ENCODE results near the gene MAPK12.

The MAPK12 gene

DNA sequence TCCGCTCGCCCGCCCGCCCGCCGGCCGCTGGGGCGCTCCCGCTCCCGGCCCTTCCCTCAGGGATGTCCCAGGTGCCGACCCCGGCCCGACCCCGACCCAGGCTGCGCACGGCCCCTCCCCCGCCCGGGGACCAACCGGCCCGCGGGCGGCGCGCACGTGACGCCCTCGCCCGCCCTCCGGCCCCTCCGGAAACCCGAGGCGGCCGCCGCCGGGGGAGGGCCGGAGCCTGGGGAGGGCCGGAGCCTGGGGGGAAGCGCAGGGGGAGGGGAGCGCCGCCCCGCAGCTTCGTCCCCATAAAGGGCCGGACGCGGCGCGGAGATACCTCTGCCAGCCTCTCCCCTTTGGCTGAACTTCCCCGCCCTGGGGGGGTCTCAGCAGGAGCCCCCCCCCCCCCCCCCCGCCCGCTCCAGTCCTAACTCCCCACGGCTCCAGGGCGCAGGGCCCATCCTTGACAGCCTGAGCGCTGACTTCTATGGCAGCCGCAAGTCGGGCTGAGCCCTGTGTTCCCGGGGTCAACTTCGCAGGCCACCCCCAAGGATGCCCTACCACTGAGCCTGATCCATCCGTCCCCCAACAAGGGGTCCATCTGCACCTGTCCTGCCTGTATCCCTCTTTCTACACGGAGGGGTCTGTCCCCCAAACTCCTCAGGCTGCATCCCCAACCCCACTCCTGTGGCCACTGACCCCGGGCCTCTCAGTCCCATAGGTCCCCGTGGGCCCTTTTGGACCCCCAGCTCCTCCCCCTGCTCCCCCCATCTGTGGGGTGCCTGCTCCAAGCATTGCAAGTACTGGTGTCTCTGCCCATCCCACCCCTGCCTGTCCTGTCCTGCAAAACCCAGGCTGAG lies at the start of gene MAPK12:
Gene MAPK12 (minus strand): TSS at position 69 of the 845 bp plus-strand sequence. CDS start 174 bp downstream, outside the sequence.
- DNase-seq, result no peak

- no peak for DNase-seq
These were observed 49.5 kb upstream of the MAPK12 start for GRCh38 chr22:50310949-50311444.

DNA sequence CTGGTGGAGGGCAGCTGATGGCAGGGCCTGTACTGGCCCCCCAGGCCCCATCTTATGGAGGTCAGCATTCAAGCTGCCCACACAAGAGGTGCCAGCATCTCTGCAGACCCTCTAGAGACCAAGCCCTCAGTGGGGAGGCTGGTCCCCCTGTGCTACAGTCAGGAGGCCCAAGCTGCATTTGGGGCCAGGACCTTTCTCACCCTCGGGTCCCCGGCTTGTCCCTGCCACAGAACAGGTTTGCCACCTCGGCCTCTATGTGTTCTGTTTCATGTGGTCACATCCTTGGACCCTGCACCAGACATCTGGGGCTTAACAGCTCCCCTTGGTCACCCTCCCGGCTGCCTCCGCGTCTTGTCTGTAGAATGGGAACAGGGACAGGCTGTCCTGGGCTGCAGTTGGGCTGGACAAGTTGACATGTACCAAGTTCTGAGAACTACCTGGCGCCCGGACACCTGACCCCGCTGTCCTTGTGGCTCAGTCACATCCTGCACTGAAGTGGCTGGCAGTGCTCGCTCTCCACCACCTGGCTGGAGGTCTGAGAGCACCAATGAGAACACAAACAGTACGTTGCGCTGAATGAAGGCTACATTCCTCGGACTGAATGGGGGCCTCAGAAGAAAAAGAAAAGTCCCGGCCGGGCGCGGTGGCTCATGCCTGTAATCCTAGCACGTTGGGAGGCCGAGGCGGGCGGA lies 48.7 kb upstream of the MAPK12 start:
- DNase-seq, result no peak

GRCh38 chr22:50309601-50309991 lies 48.1 kb upstream of the MAPK12 start:
- DNase-seq, result no peak

GRCh38 chr22:50308986-50309600 lies 47.6 kb upstream of the MAPK12 start:
- DNase-seq, result no peak

- DNase-seq, result no peak
These were observed 47.1 kb upstream of the MAPK12 start for GRCh38 chr22:50308597-50308935.

DNA sequence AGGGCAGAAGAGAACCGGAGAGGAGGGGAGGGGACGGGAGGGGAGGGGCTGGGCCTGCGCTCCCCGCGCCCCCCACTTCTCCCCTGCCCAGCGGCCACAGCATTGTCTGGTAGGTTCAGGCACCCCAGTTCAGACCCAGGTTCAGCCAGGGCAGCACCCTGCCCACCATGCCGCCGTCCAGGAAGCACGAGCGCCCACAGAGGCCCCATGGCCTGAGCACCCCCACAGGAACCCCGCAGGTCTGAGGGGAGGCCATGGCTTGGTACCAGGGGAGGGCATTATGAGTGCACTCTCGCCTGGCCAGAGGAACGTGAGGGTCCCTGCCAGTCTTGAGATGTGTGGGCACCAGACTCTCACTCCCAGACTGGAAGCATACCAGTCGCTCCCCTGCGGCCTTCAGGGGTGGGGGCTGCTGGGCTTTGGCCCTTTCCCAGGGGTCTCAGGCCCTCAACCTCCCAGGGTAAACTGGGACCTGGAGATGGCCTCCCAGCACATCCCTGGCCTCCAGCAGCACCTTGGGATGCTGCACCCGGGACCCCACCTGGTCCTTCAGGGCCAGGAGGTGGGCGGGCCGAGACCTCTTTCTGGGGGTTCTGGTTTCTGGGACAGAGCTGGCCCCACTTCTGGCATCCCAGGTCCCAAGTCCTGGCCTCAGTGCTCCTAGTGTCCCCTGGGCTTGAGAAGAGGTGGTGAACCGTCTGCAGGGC lies 46.6 kb upstream of the MAPK12 start:
- no peak for DNase-seq

GRCh38 chr22:50306753-50307749 lies 45.6 kb upstream of the MAPK12 start, which contains the start of gene PLXNB2:
Gene PLXNB2 (minus strand): TSS chr22:50307646. CDS start chr22:50290584, 17,062 bp downstream.
- DNase-seq, result no peak

DNA sequence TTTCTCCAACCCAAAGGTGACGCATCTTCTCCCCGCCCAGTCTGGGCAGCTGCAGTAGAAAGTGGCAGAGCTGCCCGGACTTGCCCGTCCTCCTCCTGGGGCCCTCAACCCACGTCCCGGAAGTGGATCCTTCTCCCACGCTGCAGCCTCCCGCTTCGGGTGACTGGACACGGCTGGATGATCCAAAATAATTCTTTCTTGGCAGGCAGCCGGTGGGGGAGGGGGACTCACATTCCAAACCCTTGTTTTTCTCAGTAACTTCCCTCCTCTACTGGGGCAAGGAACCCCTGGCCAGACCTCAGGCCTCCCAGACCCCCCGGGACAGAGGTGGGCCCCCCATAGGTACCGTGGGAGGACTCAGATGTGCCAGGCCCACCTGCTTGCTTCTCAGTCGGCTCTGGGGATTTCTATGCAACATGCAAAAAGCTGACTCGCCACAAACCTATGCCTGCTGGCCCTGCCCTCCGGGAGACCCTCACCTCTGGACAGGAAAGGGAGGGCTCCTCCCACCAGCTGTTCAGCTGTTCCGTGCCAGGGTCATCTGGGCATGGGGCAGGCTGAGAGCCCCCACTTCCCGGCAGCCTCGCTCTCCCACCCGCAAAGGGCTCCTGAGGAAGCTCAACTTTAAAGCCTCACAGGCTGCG lies 44.6 kb upstream of the MAPK12 start:
- DNase-seq, result no peak

DNA sequence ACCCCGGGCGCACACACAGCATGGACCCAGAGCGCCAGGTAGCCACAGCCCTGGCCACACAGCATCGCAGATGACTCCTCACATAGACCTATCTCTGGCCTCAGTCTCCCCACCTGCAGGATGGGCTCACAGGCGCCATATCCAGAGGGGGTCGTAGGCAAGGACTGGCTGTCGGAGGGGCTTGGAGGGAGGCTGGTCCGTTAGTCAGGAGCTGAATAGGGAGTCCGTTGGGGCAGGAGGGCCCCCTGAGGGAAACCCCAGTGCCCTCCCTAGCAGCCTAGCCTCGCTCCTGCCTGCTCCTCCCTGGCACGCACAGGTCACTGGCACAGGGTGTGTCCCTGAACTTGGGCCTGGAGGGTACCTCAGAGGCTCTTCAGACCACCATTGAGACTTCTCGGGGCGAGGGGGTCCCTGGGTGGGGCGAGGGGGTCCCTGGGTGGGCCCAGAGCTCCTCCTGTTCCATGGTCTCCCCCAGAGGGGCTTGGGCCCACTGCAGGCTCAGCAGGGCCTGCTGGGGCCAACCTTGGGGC lies 44.0 kb upstream of the MAPK12 start:
- no peak for DNase-seq

DNA sequence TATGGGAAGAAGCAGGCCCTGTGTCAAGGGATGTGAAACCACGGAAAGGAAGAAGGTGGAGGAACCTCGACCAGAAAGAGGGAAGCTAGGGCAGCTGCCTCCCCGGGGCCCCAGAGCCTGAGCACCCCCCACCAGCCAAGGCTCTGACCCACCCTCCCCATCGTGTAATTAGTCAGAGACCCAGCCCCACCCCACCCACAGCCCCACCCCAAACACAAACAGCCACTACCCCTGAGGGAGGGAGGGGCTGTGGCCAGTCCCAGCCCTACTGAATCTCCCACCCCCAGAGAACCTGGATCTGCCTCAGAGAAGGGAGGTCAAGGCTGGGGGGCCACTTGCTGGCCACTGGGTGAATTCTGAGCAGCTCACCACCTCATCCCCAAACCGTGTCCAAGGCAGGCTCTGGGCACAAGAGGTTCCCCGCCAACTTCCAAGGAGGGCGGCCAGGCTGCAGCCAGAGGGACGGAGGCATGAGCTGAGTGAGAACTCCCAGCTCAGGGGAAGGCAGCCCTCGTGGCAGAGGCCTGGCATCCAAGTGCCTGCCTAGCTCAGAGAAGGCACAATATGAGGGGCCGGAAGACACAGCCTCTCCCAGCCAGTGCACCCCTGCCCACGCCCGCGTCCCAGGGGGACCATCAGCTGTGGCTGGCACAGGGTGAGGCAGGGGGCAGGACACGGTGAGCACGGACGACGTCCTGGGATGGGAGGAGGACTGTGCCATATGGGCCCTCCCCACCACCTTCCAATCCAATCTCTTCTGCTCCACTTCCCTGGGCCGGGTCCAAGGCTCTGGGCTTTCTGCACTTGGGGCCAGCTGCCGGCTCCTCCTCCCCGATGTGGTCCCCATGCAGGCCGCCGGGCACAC lies 43.3 kb upstream of the MAPK12 start:
- DNase-seq, result no peak

DNA sequence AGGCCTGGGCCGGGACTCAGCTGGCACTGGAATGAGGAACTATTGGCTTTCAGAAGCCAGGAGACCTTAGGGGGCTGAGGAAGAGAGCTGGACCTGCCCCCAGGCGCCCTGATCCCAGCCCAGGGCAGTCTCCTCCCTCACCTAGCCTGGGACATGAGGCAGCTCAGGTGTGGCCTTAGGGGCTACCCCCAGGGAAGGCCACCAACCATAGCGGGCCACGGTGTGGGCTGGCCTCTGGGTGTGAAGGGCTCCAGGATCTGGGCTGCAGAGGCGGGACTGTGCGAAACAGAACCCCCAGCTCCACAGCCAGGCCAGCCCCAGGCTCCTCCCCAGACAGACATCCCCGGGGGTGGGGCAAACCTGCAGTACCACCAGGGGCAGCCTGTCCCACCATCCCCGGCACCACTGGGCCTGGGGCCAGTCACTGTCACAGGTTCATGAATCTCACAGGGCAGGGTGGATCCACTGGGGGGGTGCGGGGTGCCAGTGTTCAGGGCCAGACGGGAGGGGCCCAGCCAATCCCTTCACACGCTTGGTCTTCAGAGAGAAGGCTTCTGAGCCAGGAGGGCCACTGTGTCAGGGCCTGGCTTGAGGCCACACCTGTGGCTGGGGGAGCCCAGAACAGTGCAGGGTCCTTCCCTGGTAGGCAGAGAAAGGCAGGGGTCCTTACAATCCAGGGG lies 42.5 kb upstream of the MAPK12 start:
- no peak for DNase-seq

- DNase-seq, result no peak
These were observed 42.0 kb upstream of the MAPK12 start for GRCh38 chr22:50303515-50303847.

- DNase-seq, result no peak
These were observed 41.1 kb upstream of the MAPK12 start for GRCh38 chr22:50302564-50302963.

DNA sequence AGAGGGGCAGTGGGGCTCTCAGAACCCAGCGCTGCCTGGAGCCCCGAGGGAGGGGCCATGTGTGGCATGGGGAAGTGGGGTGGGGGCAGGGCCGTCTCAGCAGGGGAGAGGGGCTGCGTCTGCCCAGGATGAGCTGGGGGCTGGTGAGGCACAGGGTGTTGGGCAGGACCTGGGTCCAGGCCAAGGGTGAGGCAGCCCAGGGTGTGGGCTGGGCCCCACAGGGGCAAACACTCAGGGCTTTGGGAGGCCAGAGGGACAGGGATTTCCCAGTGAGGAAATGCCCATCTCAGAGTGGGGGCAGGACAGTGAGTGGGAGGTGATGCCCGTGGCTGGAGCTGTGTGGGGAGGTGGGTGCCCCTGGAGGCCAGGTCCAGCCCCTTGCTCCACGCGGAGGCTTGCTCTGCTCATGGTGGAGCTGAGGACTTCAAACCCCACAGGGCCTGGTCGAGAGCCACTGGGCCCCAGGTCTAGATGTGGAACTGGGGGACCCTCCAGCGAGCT lies 40.6 kb upstream of the MAPK12 start:
- DNase-seq, result no peak

- DNase-seq, result no peak
These were observed 40.1 kb upstream of the MAPK12 start for GRCh38 chr22:50301581-50301991.

- DNase-seq, result no peak
These were observed 39.3 kb upstream of the MAPK12 start for GRCh38 chr22:50300620-50301257.

DNA sequence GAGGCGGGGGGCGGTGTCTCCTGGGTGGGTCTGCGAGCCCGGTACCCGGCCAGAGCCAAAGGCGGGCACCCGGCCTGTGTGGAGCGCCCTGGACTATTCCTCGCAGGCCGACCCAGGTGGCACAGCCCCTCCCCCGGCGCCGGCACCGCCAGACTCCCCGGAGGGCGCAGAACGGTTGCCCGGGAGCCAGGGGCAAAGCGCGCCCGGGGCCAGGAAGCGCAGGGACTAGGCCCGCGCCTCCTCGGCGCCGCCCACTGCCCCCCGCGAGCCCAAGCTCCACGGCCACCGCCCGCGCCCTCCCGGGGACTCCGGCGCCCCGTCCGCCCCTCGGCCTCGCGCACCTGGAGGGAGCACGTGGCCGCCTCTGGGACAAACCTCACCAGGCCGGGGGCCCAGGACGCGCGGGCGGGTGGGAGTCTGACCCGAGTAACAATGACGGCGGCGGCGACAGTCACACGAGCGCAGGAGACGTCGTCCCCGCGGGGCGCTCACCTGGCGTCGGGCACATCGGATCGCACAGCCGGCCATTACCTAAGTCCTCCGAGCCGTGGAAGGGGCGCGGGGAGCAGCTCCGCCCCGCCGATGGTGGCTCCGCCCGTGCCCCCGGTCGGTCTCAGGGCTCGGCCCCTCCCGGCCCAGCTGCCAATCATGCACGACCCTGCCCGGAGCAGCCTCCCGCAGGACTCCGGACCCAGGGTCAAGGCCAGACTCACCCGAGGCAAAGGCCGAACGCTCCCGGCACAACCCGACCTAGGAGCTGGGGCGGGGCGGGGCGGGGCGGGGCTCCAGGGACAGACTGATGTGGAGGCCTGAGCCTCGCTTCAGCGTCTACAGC lies 38.5 kb upstream of the MAPK12 start:
- DNase-seq, result no peak
